Peyer's patch (tissue), 4 donors: ENCODE measurements around the gene ADAT3.

Source experiments
- POLR2A ChIP-seq, 2 donors: fragments of 450-650 bp; IDR thresholded peaks; one replicate each; pipeline ENCODE4 v1.5.1; 2017; ENCODE audit warnings: antibody characterized with exemption in 2 of 2, mild to moderate bottlenecking in 2 of 2, moderate library complexity in 2 of 2
- TF ChIP-seq, protein P1 (sequence below), 6 experiments: fragments of 450-650 bp in 4 of 6; fragments of 200-600 bp in 2 of 6; sonication (generic) in 1 of 6; IDR thresholded peaks; one replicate each; pipeline ENCODE4 v1.5.1; 2017 to 2019; ENCODE audit warnings: antibody characterized with exemption in 6 of 6, mild to moderate bottlenecking in 3 of 6, moderate library complexity in 1 of 6

DNA sequence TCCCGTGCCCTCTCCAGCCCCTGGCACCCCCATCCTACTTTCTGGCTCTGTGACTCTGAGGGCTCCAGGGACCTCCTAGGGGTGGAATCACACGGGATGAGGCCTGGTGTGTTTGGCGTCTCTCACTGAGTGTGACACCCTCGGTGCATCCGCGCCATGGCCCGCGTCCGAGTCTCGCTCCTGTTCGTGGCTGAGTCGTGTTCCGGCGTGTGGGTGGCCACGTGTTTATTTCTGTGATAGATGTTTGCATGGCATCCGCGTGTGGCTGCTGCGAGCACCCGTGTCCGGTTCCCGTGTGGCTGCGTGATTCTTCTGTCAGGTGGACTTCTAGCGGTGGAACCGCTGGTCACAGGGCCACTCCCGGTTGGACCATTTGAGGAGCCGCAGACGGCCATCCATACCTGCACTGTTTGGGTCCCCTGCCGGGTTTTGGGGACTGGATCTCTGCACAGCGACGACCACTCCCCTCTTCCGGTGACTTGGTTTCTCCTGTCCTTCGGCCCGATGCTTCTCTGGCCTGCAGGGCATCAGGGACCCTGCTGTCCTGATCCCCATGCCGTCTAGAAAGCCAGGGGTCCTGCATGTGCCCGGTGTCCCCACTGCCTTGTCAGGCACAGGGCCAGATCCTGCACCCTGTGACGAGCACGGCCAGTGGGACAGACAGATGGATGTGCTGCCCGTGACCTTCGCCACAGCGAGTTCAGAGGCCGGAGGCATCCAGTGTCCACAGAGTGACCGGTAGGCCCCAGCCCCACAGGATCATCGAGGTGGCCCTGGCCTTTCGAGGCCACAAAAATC lies 44.3 kb downstream of the ADAT3 start:
- TF ChIP-seq, protein P1, sequence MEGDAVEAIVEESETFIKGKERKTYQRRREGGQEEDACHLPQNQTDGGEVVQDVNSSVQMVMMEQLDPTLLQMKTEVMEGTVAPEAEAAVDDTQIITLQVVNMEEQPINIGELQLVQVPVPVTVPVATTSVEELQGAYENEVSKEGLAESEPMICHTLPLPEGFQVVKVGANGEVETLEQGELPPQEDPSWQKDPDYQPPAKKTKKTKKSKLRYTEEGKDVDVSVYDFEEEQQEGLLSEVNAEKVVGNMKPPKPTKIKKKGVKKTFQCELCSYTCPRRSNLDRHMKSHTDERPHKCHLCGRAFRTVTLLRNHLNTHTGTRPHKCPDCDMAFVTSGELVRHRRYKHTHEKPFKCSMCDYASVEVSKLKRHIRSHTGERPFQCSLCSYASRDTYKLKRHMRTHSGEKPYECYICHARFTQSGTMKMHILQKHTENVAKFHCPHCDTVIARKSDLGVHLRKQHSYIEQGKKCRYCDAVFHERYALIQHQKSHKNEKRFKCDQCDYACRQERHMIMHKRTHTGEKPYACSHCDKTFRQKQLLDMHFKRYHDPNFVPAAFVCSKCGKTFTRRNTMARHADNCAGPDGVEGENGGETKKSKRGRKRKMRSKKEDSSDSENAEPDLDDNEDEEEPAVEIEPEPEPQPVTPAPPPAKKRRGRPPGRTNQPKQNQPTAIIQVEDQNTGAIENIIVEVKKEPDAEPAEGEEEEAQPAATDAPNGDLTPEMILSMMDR (IDR thresholded peaks at IDR 0.05): no peak
- no peak for TF ChIP-seq POLR2A (IDR thresholded peaks at IDR 0.05)
